ENCODE data around the gene NMNAT2. TPM values are rescaled to one million over a fixed set of nuclear protein-coding genes. Genes with fewer than 3 reads are reported as not detected.

NMNAT2 gene
- total and polyA plus RNA-seq, 3 experiments from 2014 or later: not detected

- Histone ChIP-seq H3K9me3 (ENCODE audit: low read length) (no peaks in the 10 kb centered on the region), H3K27ac (ENCODE audit: low read depth, low read length) (no peak overlapping the region), H3K4me1 (ENCODE audit: insufficient read depth, low read length) (no peaks in the 10 kb centered on the region), H3K27me3 (ENCODE audit: insufficient read depth, low read length, poor library complexity, severe bottlenecking) (no peaks in the 10 kb centered on the region), H3K4me3 (ENCODE audit: low read length) (no peak overlapping the region), H3K36me3 (ENCODE audit: insufficient read depth, low read length) (no peaks in the 10 kb centered on the region)
- Mint-ChIP-seq H3K36me3 (no peaks in the 10 kb centered on the region), H3K27ac (no peak overlapping the region), H3K4me3 (no peak overlapping the region), H3K27me3 (peaks cover 2 to 14% of the 10 kb centered on the region in 2 donors), H3K9me3 (no peaks in the 10 kb centered on the region), H3K4me1 (no peaks in the 10 kb centered on the region)
- DNase-seq: no peak
- POLR2A ChIA-PET: no interaction called here
- CTCF ChIA-PET: no interaction called here
Observed at GRCh38 chr1:183313063-183313462, 105.1 kb downstream of the NMNAT2 start.

GRCh38 chr1:183310753-183311479 is 107.3 kb downstream of the NMNAT2 start:
- CTCF ChIA-PET: no interaction called here
- H3K36me3 ChIP-seq (ENCODE audit: insufficient read depth, low read length): no peaks in the 10 kb centered on the region
- no peaks in the 10 kb centered on the region for H3K9me3 ChIP-seq (ENCODE audit: low read length)
- DNase-seq: no peak
- H3K27ac ChIP-seq (ENCODE audit: low read depth, low read length): no peak overlapping the region
- Mint-ChIP-seq H3K36me3 (no peaks in the 10 kb centered on the region), H3K9me3 (no peaks in the 10 kb centered on the region), H3K27ac (no peak overlapping the region), H3K4me1 (no peaks in the 10 kb centered on the region), H3K27me3 (peaks cover 0 to 18% of the 10 kb centered on the region in 2 donors), H3K4me3 (peak overlapping the region in 1 of 7 donors; percentile 4)
- H3K4me1 ChIP-seq (ENCODE audit: insufficient read depth, low read length): no peaks in the 10 kb centered on the region
- POLR2A ChIA-PET: no interaction called here
- H3K27me3 ChIP-seq (ENCODE audit: insufficient read depth, low read length, poor library complexity, severe bottlenecking): no peaks in the 10 kb centered on the region
- H3K4me3 ChIP-seq (ENCODE audit: low read length): no peak overlapping the region

- Histone ChIP-seq H3K27me3 (ENCODE audit: insufficient read depth, low read length, poor library complexity, severe bottlenecking) (peaks cover 3% of the 10 kb centered on the region), H3K4me1 (ENCODE audit: insufficient read depth, low read length) (no peaks in the 10 kb centered on the region), H3K36me3 (ENCODE audit: insufficient read depth, low read length) (no peaks in the 10 kb centered on the region), H3K9me3 (ENCODE audit: low read length) (no peaks in the 10 kb centered on the region), H3K4me3 (ENCODE audit: low read length) (no peak overlapping the region), H3K27ac (ENCODE audit: low read depth, low read length) (no peak overlapping the region)
- Mint-ChIP-seq H3K36me3 (no peaks in the 10 kb centered on the region), H3K9me3 (no peaks in the 10 kb centered on the region), H3K4me1 (no peaks in the 10 kb centered on the region), H3K27me3 (peaks cover 3 to 25% of the 10 kb centered on the region in 2 donors), H3K27ac (no peak overlapping the region), H3K4me3 (no peak overlapping the region)
- CTCF ChIA-PET: no interaction called here
- POLR2A ChIA-PET: interaction anchor here (0.6 kb wide), 1 partner anchor 11 kb away, joined by 3 read pairs; no protein-coding TSS in a partner anchor
- no peak for DNase-seq
Observed at GRCh38 chr1:183308719-183309118, 109.5 kb downstream of the NMNAT2 start.

GRCh38 chr1:183306317-183307042 is 111.7 kb downstream of the NMNAT2 start:
- Mint-ChIP-seq H3K36me3 (no peaks in the 10 kb centered on the region), H3K27ac (no peak overlapping the region), H3K4me1 (no peaks in the 10 kb centered on the region), H3K9me3 (no peaks in the 10 kb centered on the region), H3K27me3 (peaks cover 9 to 25% of the 10 kb centered on the region in 2 donors), H3K4me3 (no peak overlapping the region)
- ChIA-PET CTCF (interaction anchor here (0.8 kb wide), 1 partner anchor 23 kb away, joined by 3 read pairs; no protein-coding TSS in a partner anchor), POLR2A (no interaction called here)
- no peaks in the 10 kb centered on the region for H3K9me3 ChIP-seq (ENCODE audit: low read length)
- H3K27me3 ChIP-seq (ENCODE audit: insufficient read depth, low read length, poor library complexity, severe bottlenecking): peaks cover 3% of the 10 kb centered on the region
- H3K27ac ChIP-seq (ENCODE audit: low read depth, low read length): no peak overlapping the region
- H3K4me1 ChIP-seq (ENCODE audit: insufficient read depth, low read length): no peaks in the 10 kb centered on the region
- no peaks in the 10 kb centered on the region for H3K36me3 ChIP-seq (ENCODE audit: insufficient read depth, low read length)
- no peak for DNase-seq
- no peak overlapping the region for H3K4me3 ChIP-seq (ENCODE audit: low read length)

- no peaks in the 10 kb centered on the region for H3K36me3 Mint-ChIP-seq
Observed at GRCh38 chr1:183304440-183305107, 113.6 kb downstream of the NMNAT2 start.

GRCh38 chr1:183303901-183304300 is 114.3 kb downstream of the NMNAT2 start:
- CTCF ChIA-PET: no interaction called here

More at GRCh38 chr1:183304440-183305107, 113.6 kb downstream of the NMNAT2 start:
- POLR2A ChIA-PET: no interaction called here
- no peaks in the 10 kb centered on the region for H3K36me3 ChIP-seq (ENCODE audit: insufficient read depth, low read length)
- H3K27me3 Mint-ChIP-seq: peaks cover 9 to 25% of the 10 kb centered on the region in 2 donors
- H3K9me3 ChIP-seq (ENCODE audit: low read length): no peaks in the 10 kb centered on the region
- no peaks in the 10 kb centered on the region for H3K4me1 Mint-ChIP-seq
- no peak overlapping the region for H3K27ac ChIP-seq (ENCODE audit: low read depth, low read length)
- no peak overlapping the region for H3K27ac Mint-ChIP-seq
- peaks cover 3% of the 10 kb centered on the region for H3K27me3 ChIP-seq (ENCODE audit: insufficient read depth, low read length, poor library complexity, severe bottlenecking)
- CTCF ChIA-PET: no interaction called here
- H3K9me3 Mint-ChIP-seq: peaks cover 0 to 1% (median 0%) of the 10 kb centered on the region in 5 donors
- H3K4me3 Mint-ChIP-seq: no peak overlapping the region
- H3K4me3 ChIP-seq (ENCODE audit: low read length): no peak overlapping the region
- DNase-seq: no peak
- H3K4me1 ChIP-seq (ENCODE audit: insufficient read depth, low read length): no peaks in the 10 kb centered on the region

GRCh38 chr1:183303323-183303645 is 114.9 kb downstream of the NMNAT2 start:
- peaks cover 3% of the 10 kb centered on the region for H3K27me3 ChIP-seq (ENCODE audit: insufficient read depth, low read length, poor library complexity, severe bottlenecking)
- H3K4me3 Mint-ChIP-seq: no peak overlapping the region
- H3K36me3 ChIP-seq (ENCODE audit: insufficient read depth, low read length): no peaks in the 10 kb centered on the region
- H3K4me1 Mint-ChIP-seq: no peaks in the 10 kb centered on the region
- no peaks in the 10 kb centered on the region for H3K4me1 ChIP-seq (ENCODE audit: insufficient read depth, low read length)
- peaks cover 9 to 22% of the 10 kb centered on the region in 2 donors for H3K27me3 Mint-ChIP-seq
- H3K36me3 Mint-ChIP-seq: no peaks in the 10 kb centered on the region
- H3K27ac Mint-ChIP-seq: no peak overlapping the region
- no peaks in the 10 kb centered on the region for H3K9me3 ChIP-seq (ENCODE audit: low read length)
- H3K27ac ChIP-seq (ENCODE audit: low read depth, low read length): no peak overlapping the region
- DNase-seq: no peak
- H3K9me3 Mint-ChIP-seq: peaks cover 0 to 3% (median 0%) of the 10 kb centered on the region in 5 donors
- no peak overlapping the region for H3K4me3 ChIP-seq (ENCODE audit: low read length)
- ChIA-PET POLR2A (no interaction called here), CTCF (no interaction called here)

More at GRCh38 chr1:183303901-183304300, 114.3 kb downstream of the NMNAT2 start:
- no peaks in the 10 kb centered on the region for H3K36me3 Mint-ChIP-seq
- Histone ChIP-seq H3K36me3 (ENCODE audit: insufficient read depth, low read length) (no peaks in the 10 kb centered on the region), H3K9me3 (ENCODE audit: low read length) (no peaks in the 10 kb centered on the region), H3K27ac (ENCODE audit: low read depth, low read length) (no peak overlapping the region), H3K4me3 (ENCODE audit: low read length) (no peak overlapping the region), H3K27me3 (ENCODE audit: insufficient read depth, low read length, poor library complexity, severe bottlenecking) (peaks cover 3% of the 10 kb centered on the region), H3K4me1 (ENCODE audit: insufficient read depth, low read length) (no peaks in the 10 kb centered on the region)
- peaks cover 0 to 3% (median 0%) of the 10 kb centered on the region in 5 donors for H3K9me3 Mint-ChIP-seq
- no peak overlapping the region for H3K27ac Mint-ChIP-seq
- H3K27me3 Mint-ChIP-seq: peaks cover 9 to 25% of the 10 kb centered on the region in 2 donors
- POLR2A ChIA-PET: no interaction called here
- H3K4me3 Mint-ChIP-seq: no peak overlapping the region
- no peak for DNase-seq
- no peaks in the 10 kb centered on the region for H3K4me1 Mint-ChIP-seq

Data from CD8-positive, alpha-beta memory T cell (primary cell).